ENCODE measurements around the gene LRRC4C. TPM values are rescaled to one million over a fixed set of nuclear protein-coding genes. Genes with fewer than 3 reads are reported as not detected.

The LRRC4C gene
- polyA plus RNA-seq, 1 of the 3 experiments (the other 2 are of a cell fraction), result 0.16 TPM

- ChIA-PET CTCF (no interaction called here), POLR2A (no interaction called here)
- H4K20me1 ChIP-seq (ENCODE audit: insufficient read depth), result no peaks in the 10 kb centered on the region
- H3F3A ChIP-seq (replicated peaks; ENCODE audit: insufficient read depth), result no peaks in the 10 kb centered on the region
- H3K4me3 ChIP-seq (ENCODE audit: low read depth in 2 of 2, low read length in 1 of 2), result no peak overlapping the region
- H3K4me1 ChIP-seq (ENCODE audit: control insufficient read depth in 1 of 2, insufficient read depth in 2 of 2, low read depth in 1 of 2, low read length in 1 of 2), result no peaks in the 10 kb centered on the region
- no peak overlapping the region for H3K4me2 ChIP-seq
- 0% methylated on average over 1 of the region's 1 CpG for WGBS (ENCODE audit: low lambda C conversion rate)
- no peaks in the 10 kb centered on the region for H3K27me3 ChIP-seq (ENCODE audit: insufficient read depth)
- no peak overlapping the region for H2AFZ ChIP-seq (ENCODE audit: low read depth)
- no peak for TF ChIP-seq RAD21 (IDR thresholded peaks at IDR 0.05; ENCODE audit: low read length)
- no peak for TF ChIP-seq POLR2AphosphoS5 (IDR thresholded peaks at IDR 0.05; ENCODE audit: low read depth, low read length)
- TF ChIP-seq TEAD4 (IDR thresholded peaks at IDR 0.05; ENCODE audit: borderline replicate concordance, insufficient read depth), result no peak
- TF ChIP-seq MXI1 (IDR thresholded peaks at IDR 0.05; ENCODE audit: low read depth, low read length), result no peak
- no peak for TF ChIP-seq TCF12 (IDR thresholded peaks at IDR 0.05)
- no peak for TF ChIP-seq MEF2A (IDR thresholded peaks at IDR 0.05; ENCODE audit: borderline replicate concordance, low read depth)
- TF ChIP-seq CHD2 (IDR thresholded peaks at IDR 0.05; ENCODE audit: low read length, partially characterized antibody), result no peak
- TF ChIP-seq EP300 (IDR thresholded peaks at IDR 0.05; ENCODE audit: borderline replicate concordance in 1 of 2, low read depth in 1 of 2, low read length in 1 of 2), result no peak
- no peak for TF ChIP-seq NRF1 (IDR thresholded peaks at IDR 0.05; ENCODE audit: low read depth, low read length)
- no peak for TF ChIP-seq YY1 (IDR thresholded peaks at IDR 0.05; ENCODE audit: low read depth)
- no peak for TF ChIP-seq TAF1 (IDR thresholded peaks at IDR 0.05; ENCODE audit: borderline replicate concordance, low read depth, low read length)
- TF ChIP-seq FOXM1 (IDR thresholded peaks at IDR 0.05; ENCODE audit: low read depth), result no peak
- no peak for TF ChIP-seq RXRA (IDR thresholded peaks at IDR 0.05; ENCODE audit: borderline replicate concordance, low read depth)
- no peak for TF ChIP-seq SMC3 (IDR thresholded peaks at IDR 0.05; ENCODE audit: low read depth, low read length)
- no peak for TF ChIP-seq SIN3A (IDR thresholded peaks at IDR 0.05; ENCODE audit: borderline replicate concordance, low read depth, low read length)
- no peak for TF ChIP-seq CTCF (IDR thresholded peaks at IDR 0.05)
- no peaks in the 10 kb centered on the region for H3K9me2 ChIP-seq
- no peak overlapping the region for H3K27ac ChIP-seq (ENCODE audit: low read depth in 2 of 2, low read length in 1 of 2)
- DNase-seq, result no peak
- H3K36me3 ChIP-seq (replicated peaks in 1 of 2; ENCODE audit: control insufficient read depth in 1 of 2, insufficient read depth in 2 of 2, low read length in 1 of 2), result no peaks in the 10 kb centered on the region
- no peaks in the 10 kb centered on the region for H3K9me3 ChIP-seq
- no peaks in the 10 kb centered on the region for H3K79me2 ChIP-seq (ENCODE audit: insufficient read depth)
- H3K9ac ChIP-seq, result no peak overlapping the region
Observed at GRCh38 chr11:41099654-41100053, 359.8 kb downstream of the LRRC4C start.

GRCh38 chr11:41085123-41085522 lies 374.3 kb downstream of the LRRC4C start:
- WGBS (ENCODE audit: low lambda C conversion rate), result 0% methylated on average over 1 of the region's 1 CpG
- Histone ChIP-seq H2AFZ (ENCODE audit: low read depth) (no peak overlapping the region), H3K4me2 (no peak overlapping the region), H3K36me3 (replicated peaks in 1 of 2; ENCODE audit: control insufficient read depth in 1 of 2, insufficient read depth in 2 of 2, low read length in 1 of 2) (no peaks in the 10 kb centered on the region), H3K27ac (ENCODE audit: low read depth in 2 of 2, low read length in 1 of 2) (no peak overlapping the region), H3K4me1 (ENCODE audit: control insufficient read depth in 1 of 2, insufficient read depth in 2 of 2, low read depth in 1 of 2, low read length in 1 of 2) (no peaks in the 10 kb centered on the region), H3K4me3 (ENCODE audit: low read depth in 2 of 2, low read length in 1 of 2) (no peak overlapping the region), H4K20me1 (ENCODE audit: insufficient read depth) (no peaks in the 10 kb centered on the region), H3F3A (replicated peaks; ENCODE audit: insufficient read depth) (no peaks in the 10 kb centered on the region), H3K27me3 (ENCODE audit: insufficient read depth) (no peaks in the 10 kb centered on the region), H3K9ac (no peak overlapping the region), H3K79me2 (ENCODE audit: insufficient read depth) (no peaks in the 10 kb centered on the region), H3K9me3 (no peaks in the 10 kb centered on the region), H3K9me2 (no peaks in the 10 kb centered on the region)
- no peak for DNase-seq
- ChIA-PET CTCF (no interaction called here), POLR2A (no interaction called here)
- no peak for TF ChIP-seq FOXM1 (IDR thresholded peaks at IDR 0.05; ENCODE audit: low read depth)
- TF ChIP-seq SIN3A (IDR thresholded peaks at IDR 0.05; ENCODE audit: borderline replicate concordance, low read depth, low read length), result no peak
- no peak for TF ChIP-seq REST (IDR thresholded peaks at IDR 0.05; ENCODE audit: low read depth, low read length)
- TF ChIP-seq NFIC (IDR thresholded peaks at IDR 0.05; ENCODE audit: borderline replicate concordance), result no peak
- TF ChIP-seq IRF3 (IDR thresholded peaks at IDR 0.05; ENCODE audit: low read depth, low read length), result no peak
- no peak for TF ChIP-seq SMC3 (IDR thresholded peaks at IDR 0.05; ENCODE audit: low read depth, low read length)
- no peak for TF ChIP-seq POLR2AphosphoS5 (IDR thresholded peaks at IDR 0.05; ENCODE audit: low read depth, low read length)
- TF ChIP-seq MEF2A (IDR thresholded peaks at IDR 0.05; ENCODE audit: borderline replicate concordance, low read depth), result no peak
- TF ChIP-seq TAF1 (IDR thresholded peaks at IDR 0.05; ENCODE audit: borderline replicate concordance, low read depth, low read length), result no peak
- TF ChIP-seq USF2 (IDR thresholded peaks at IDR 0.05; ENCODE audit: borderline replicate concordance, low read depth, low read length), result no peak
- TF ChIP-seq RAD21 (IDR thresholded peaks at IDR 0.05; ENCODE audit: low read length), result no peak
- TF ChIP-seq JUND (IDR thresholded peaks at IDR 0.05), result no peak
- no peak for TF ChIP-seq EP300 (IDR thresholded peaks at IDR 0.05; ENCODE audit: borderline replicate concordance in 1 of 2, low read depth in 1 of 2, low read length in 1 of 2)

All from SK-N-SH (cell line).